BJ (cell line): Measurements from ENCODE around the gene MOGAT3. TPM values are rescaled to one million over a fixed set of nuclear protein-coding genes. Genes with fewer than 3 reads are reported as not detected.
"Not testable (repeated sequence)": the region's sequence is repeated elsewhere in the genome, so short reads cannot be mapped to it uniquely, and the experiment has no call there.

Source experiments
- CTCF ChIA-PET: fragments of 350-600 bp; formaldehyde crosslinking; extraction: SDS; loops from one replicate; lab custom pipeline; 2021; ENCODE audit warnings: antibody characterized with exemption, inconsistent platforms; lab: Yijun Ruan, JAX
- POLR2A ChIA-PET: fragments of 300-600 bp; sonication (Branson Sonifier 250); formaldehyde crosslinking; extraction: SDS; loops from one replicate; lab custom pipeline; 2021; ENCODE audit warnings: antibody characterized with exemption; lab: Charles Lee
- DNase-seq: peaks from one replicate; pipeline ENCODE4 v3.0.0-alpha.2; 2011; ENCODE audit warnings: low read depth
- H3K27me3 ChIP-seq: 2 replicates; pipeline ENCODE4 v1.6.0; 2011; ENCODE audit warnings: low read length; ENCODE audit not compliant: control insufficient read depth, insufficient read depth
- H3K36me3 ChIP-seq: 2 replicates; pipeline ENCODE4 v1.5.1; 2011; ENCODE audit warnings: low read length; ENCODE audit not compliant: control insufficient read depth, insufficient read depth
- H3K4me3 ChIP-seq: 2 replicates; pipeline ENCODE4 v1.5.1; 2011; ENCODE audit warnings: low read depth, mild to moderate bottlenecking, control low read depth, low read length
- CTCF ChIP-seq: IDR thresholded peaks from 2 replicates; pipeline ENCODE4 v1.5.1; 2011; ENCODE audit warnings: low read depth, mild to moderate bottlenecking, control low read depth, inconsistent platforms, low read length, moderate library complexity; ENCODE audit not compliant: insufficient read depth
- polyA plus RNA-seq: library from polyadenylated mRNA; depleted of rRNA; stranded (reverse); fragments of >200 nt; gene quantifications from 2 replicates; pipeline ENCODE4 v1.2.3, GENCODE V29; 2011

The MOGAT3 gene
- polyA plus RNA-seq, 1 experiment: not detected

- Histone ChIP-seq H3K4me3 (no peak overlapping the region), H3K27me3 (peaks cover 11% of the 10 kb centered on the region), H3K36me3 (peaks cover 18% of the 10 kb centered on the region)
- no peak for TF ChIP-seq CTCF
- POLR2A ChIA-PET: interaction anchor here (0.7 kb wide), 1 partner anchor 50 kb away, joined by 4 read pairs; no protein-coding TSS in a partner anchor
- CTCF ChIA-PET: interaction anchor here (1.1 to 5.1 kb wide), 2 partner anchors 13 to 62 kb away, joined by 4 to 35 read pairs; no protein-coding TSS in a partner anchor
- no peak for DNase-seq
Measured at GRCh38 chr7:101205901-101206664, 5.2 kb upstream of the MOGAT3 start.

- DNase-seq: not testable (repeated sequence)
Measured at GRCh38 chr7:101203740-101204738, 3.2 kb upstream of the MOGAT3 start.

GRCh38 chr7:101202603-101202918, 1.7 kb upstream of the MOGAT3 start:
- TF ChIP-seq CTCF: no peak
- Histone ChIP-seq H3K36me3 (peaks cover 2% of the 10 kb centered on the region; the same call in 1 of the 2 replicates), H3K4me3 (no peak overlapping the region), H3K27me3 (peaks cover 19% of the 10 kb centered on the region)
- DNase-seq: no peak
- POLR2A ChIA-PET: no interaction called here
- CTCF ChIA-PET: interaction anchor here (1.5 to 5.1 kb wide), 2 partner anchors 9 to 58 kb away, joined by 4 to 35 read pairs; no protein-coding TSS in a partner anchor

More at GRCh38 chr7:101203740-101204738, 3.2 kb upstream of the MOGAT3 start:
- peaks cover 19% of the 10 kb centered on the region for H3K27me3 ChIP-seq
- H3K4me3 ChIP-seq, H3K36me3 ChIP-seq, POLR2A ChIA-PET: not testable (repeated sequence)
- CTCF ChIA-PET: interaction anchor here (5.1 kb wide), 1 partner anchor 11 kb away, joined by 35 read pairs; no protein-coding TSS in a partner anchor

GRCh38 chr7:101201695-101202602, 1.1 kb upstream of the MOGAT3 start:
- no peak for TF ChIP-seq CTCF
- no peaks in the 10 kb centered on the region for H3K36me3 ChIP-seq
- no peak for DNase-seq
- CTCF ChIA-PET: interaction anchor here (1.5 to 5.1 kb wide), 3 partner anchors 8 to 58 kb away, joined by 4 to 35 read pairs (median 10); no protein-coding TSS in a partner anchor
- no peak overlapping the region; the same call in 1 of the 2 replicates for H3K4me3 ChIP-seq
- POLR2A ChIA-PET: no interaction called here
- H3K27me3 ChIP-seq: peaks cover 19% of the 10 kb centered on the region

- TF ChIP-seq CTCF: no peak
- Histone ChIP-seq H3K36me3 (no peaks in the 10 kb centered on the region), H3K27me3 (peaks cover 19% of the 10 kb centered on the region), H3K4me3 (no peak overlapping the region)
- POLR2A ChIA-PET: no interaction called here
- CTCF ChIA-PET: interaction anchor here (0.6 to 1.8 kb wide), 5 partner anchors 8 to 123 kb away, joined by 3 to 10 read pairs (median 3); no protein-coding TSS in a partner anchor
- DNase-seq: no peak
Measured at GRCh38 chr7:101200504-101200861, 353 bp downstream of the MOGAT3 start.

- CTCF ChIA-PET: interaction anchor here (0.9 to 1.6 kb wide), 3 partner anchors 37 to 57 kb away, joined by 3 to 4 read pairs (median 3); no protein-coding TSS in a partner anchor
- peaks cover 19% of the 10 kb centered on the region for H3K27me3 ChIP-seq
- H3K36me3 ChIP-seq, POLR2A ChIA-PET, H3K4me3 ChIP-seq, DNase-seq: not testable (repeated sequence)
Measured at GRCh38 chr7:101199522-101199921, 1.3 kb downstream of the MOGAT3 start.
